ENCODE data around the gene SLC33A1. TPM values are rescaled to one million over a fixed set of nuclear protein-coding genes. Genes with fewer than 3 reads are reported as not detected.

SLC33A1 gene
- total and polyA plus RNA-seq, 10 of the 15 experiments (the other 5 are each of a cell fraction or from before 2014, with no cell fraction given), result 6.4 to 25.2 (median 19.8) TPM

GRCh38 chr3:155885292-155885691 lies 31.1 kb upstream of the SLC33A1 start:
- H2AFZ ChIP-seq (ENCODE audit: control insufficient read depth, low read depth, low read length), result no peak overlapping the region
- ChIA-PET SMC1A (ENCODE audit: uncharacterized antibody, unreplicated experiment) (interaction anchor here (0.5 to 1.7 kb wide), 4 partner anchors 8 to 66 kb away, joined by 3 to 5 read pairs (median 4); no protein-coding TSS in a partner anchor), CTCF (interaction anchor here (0.9 kb wide), 1 partner anchor 79 kb away, joined by 6 read pairs; the partner anchor contains the start of gene C3orf33), POLR2A (interaction anchor here (1.2 to 1.3 kb wide), 2 partner anchors 9 to 12 kb away, joined by 3 read pairs; no protein-coding TSS in a partner anchor), RAD21 (ENCODE audit: unreplicated experiment) (no interaction called here)
- FAIRE-seq (no peak), DNase-seq (ENCODE audit: low read depth, low spot score) (no peak), ATAC-seq (no peak)
- H3K4me3 ChIP-seq, result no peak overlapping the region
- intact Hi-C loops (cut with micrococcal nuclease; ENCODE audit: unreplicated experiment) (no loop called here), in situ Hi-C loops (cut with MboI) (no loop called here)
- no peaks in the 10 kb centered on the region for H4K20me1 ChIP-seq (ENCODE audit: control insufficient read depth, insufficient read depth)
- no TSS peak for BruUV-seq (replicated peaks)
- peaks cover 93% of the 10 kb centered on the region for H3K79me2 ChIP-seq (ENCODE audit: control insufficient read depth, insufficient read depth, low read length)
- H3K27me3 ChIP-seq (replicated peaks in 1 of 2; ENCODE audit: control insufficient read depth in 2 of 2, insufficient read depth in 2 of 2, low read length in 1 of 2), result no peaks in the 10 kb centered on the region
- no peaks in the 10 kb centered on the region; a peak in 1 of 4 replicates for H3K36me3 ChIP-seq (ENCODE audit: control insufficient read depth in 2 of 2, insufficient read depth in 2 of 2, low read length in 1 of 2)
- H3K27ac ChIP-seq (ENCODE audit: control insufficient read depth, insufficient read depth), result no peak overlapping the region
- H3K9me3 ChIP-seq (replicated peaks; ENCODE audit: control insufficient read depth, insufficient read depth, low read length), result no peaks in the 10 kb centered on the region
- H3K4me2 ChIP-seq (ENCODE audit: control insufficient read depth, insufficient read depth), result no peak overlapping the region
- TF ChIP-seq NRF1 (conservative IDR thresholded peaks at IDR 0.05; ENCODE audit: low read depth, low read length) (no peak), MEF2B (IDR thresholded peaks at IDR 0.05; ENCODE audit: partially characterized antibody, poor library complexity, severe bottlenecking) (no peak), HDAC6 (IDR thresholded peaks at IDR 0.05; ENCODE audit: unreplicated experiment) (no peak), TAF1 (IDR thresholded peaks at IDR 0.05; ENCODE audit: borderline replicate concordance, low read depth, low read length) (no peak)
- H3K9ac ChIP-seq (ENCODE audit: control insufficient read depth, insufficient read depth, low read length), result no peak overlapping the region
- peaks cover 3% of the 10 kb centered on the region for H3K4me1 ChIP-seq (ENCODE audit: control insufficient read depth, insufficient read depth, low read length)

- Histone ChIP-seq H4K20me1 (ENCODE audit: control insufficient read depth, insufficient read depth) (no peaks in the 10 kb centered on the region), H3K27ac (ENCODE audit: control insufficient read depth, insufficient read depth) (no peak overlapping the region), H3K4me2 (ENCODE audit: control insufficient read depth, insufficient read depth) (no peak overlapping the region), H3K36me3 (ENCODE audit: control insufficient read depth in 2 of 2, insufficient read depth in 2 of 2, low read length in 1 of 2) (no peaks in the 10 kb centered on the region; a peak in 1 of 4 replicates), H3K4me3 (no peak overlapping the region), H3K4me1 (ENCODE audit: control insufficient read depth, insufficient read depth, low read length) (peaks cover 8% of the 10 kb centered on the region), H3K9me3 (replicated peaks; ENCODE audit: control insufficient read depth, insufficient read depth, low read length) (no peaks in the 10 kb centered on the region), H3K27me3 (replicated peaks in 1 of 2; ENCODE audit: control insufficient read depth in 2 of 2, insufficient read depth in 2 of 2, low read length in 1 of 2) (no peaks in the 10 kb centered on the region), H3K9ac (ENCODE audit: control insufficient read depth, insufficient read depth, low read length) (no peak overlapping the region), H3K79me2 (ENCODE audit: control insufficient read depth, insufficient read depth, low read length) (peaks cover 93% of the 10 kb centered on the region), H2AFZ (ENCODE audit: control insufficient read depth, low read depth, low read length) (no peak overlapping the region)
- in situ Hi-C loops (cut with MboI) (no loop called here), intact Hi-C loops (cut with micrococcal nuclease; ENCODE audit: unreplicated experiment) (no loop called here)
- SMC1A ChIA-PET (ENCODE audit: uncharacterized antibody, unreplicated experiment), result interaction anchor here (1.3 to 2.1 kb wide), 3 partner anchors 9 to 19 kb away, joined by 4 to 5 read pairs (median 5); no protein-coding TSS in a partner anchor
- POLR2A ChIA-PET, result interaction anchor here (1.2 to 1.3 kb wide), 2 partner anchors 8 to 11 kb away, joined by 3 read pairs; no protein-coding TSS in a partner anchor
- 83% methylated on average over 6 of the region's 7 CpGs for WGBS (ENCODE audit: insufficient coverage, insufficient replicate concordance, low lambda C conversion rate, missing lambda C conversion rate)
- RAD21 ChIA-PET (ENCODE audit: unreplicated experiment), result no interaction called here
- TF ChIP-seq IKZF1 (conservative IDR thresholded peaks at IDR 0.05), result no peak
- TF ChIP-seq ZNF24 (IDR thresholded peaks at IDR 0.05), result no peak
- no peak for TF ChIP-seq CHD2 (IDR thresholded peaks at IDR 0.05; ENCODE audit: borderline replicate concordance, low read depth, low read length)
- no peak for TF ChIP-seq CHD4 (IDR thresholded peaks at IDR 0.05)
- TF ChIP-seq, protein P1, sequence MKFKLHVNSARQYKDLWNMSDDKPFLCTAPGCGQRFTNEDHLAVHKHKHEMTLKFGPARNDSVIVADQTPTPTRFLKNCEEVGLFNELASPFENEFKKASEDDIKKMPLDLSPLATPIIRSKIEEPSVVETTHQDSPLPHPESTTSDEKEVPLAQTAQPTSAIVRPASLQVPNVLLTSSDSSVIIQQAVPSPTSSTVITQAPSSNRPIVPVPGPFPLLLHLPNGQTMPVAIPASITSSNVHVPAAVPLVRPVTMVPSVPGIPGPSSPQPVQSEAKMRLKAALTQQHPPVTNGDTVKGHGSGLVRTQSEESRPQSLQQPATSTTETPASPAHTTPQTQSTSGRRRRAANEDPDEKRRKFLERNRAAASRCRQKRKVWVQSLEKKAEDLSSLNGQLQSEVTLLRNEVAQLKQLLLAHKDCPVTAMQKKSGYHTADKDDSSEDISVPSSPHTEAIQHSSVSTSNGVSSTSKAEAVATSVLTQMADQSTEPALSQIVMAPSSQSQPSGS (IDR thresholded peaks at IDR 0.05; ENCODE audit: low read length), result no peak
- TF ChIP-seq E4F1 (IDR thresholded peaks at IDR 0.05; ENCODE audit: borderline replicate concordance, partially characterized antibody), result no peak
- no peak for TF ChIP-seq TAF1 (IDR thresholded peaks at IDR 0.05; ENCODE audit: borderline replicate concordance, low read depth, low read length)
- TF ChIP-seq RFX5 (IDR thresholded peaks at IDR 0.05; ENCODE audit: low read depth, low read length), result no peak
- TF ChIP-seq GATAD2B (conservative IDR thresholded peaks at IDR 0.05; ENCODE audit: low read depth), result no peak
- TF ChIP-seq ASH2L (IDR thresholded peaks at IDR 0.05; ENCODE audit: borderline replicate concordance, low read depth), result no peak
- TF ChIP-seq JUND (IDR thresholded peaks at IDR 0.05; ENCODE audit: low read depth, low read length), result no peak
- ATAC-seq (no peak), FAIRE-seq (no peak), DNase-seq (ENCODE audit: low read depth, low spot score) (no peak)
- no TSS peak for BruUV-seq (replicated peaks)
- CTCF ChIA-PET, result interaction anchor here (0.9 kb wide), 1 partner anchor 78 kb away, joined by 6 read pairs; the partner anchor contains the start of gene C3orf33
Measured at GRCh38 chr3:155884292-155884691, 30.1 kb upstream of the SLC33A1 start.

All from GM12878 (cell line).